ENCODE measurements around the gene ZNF331.

The ZNF331 gene

DNA sequence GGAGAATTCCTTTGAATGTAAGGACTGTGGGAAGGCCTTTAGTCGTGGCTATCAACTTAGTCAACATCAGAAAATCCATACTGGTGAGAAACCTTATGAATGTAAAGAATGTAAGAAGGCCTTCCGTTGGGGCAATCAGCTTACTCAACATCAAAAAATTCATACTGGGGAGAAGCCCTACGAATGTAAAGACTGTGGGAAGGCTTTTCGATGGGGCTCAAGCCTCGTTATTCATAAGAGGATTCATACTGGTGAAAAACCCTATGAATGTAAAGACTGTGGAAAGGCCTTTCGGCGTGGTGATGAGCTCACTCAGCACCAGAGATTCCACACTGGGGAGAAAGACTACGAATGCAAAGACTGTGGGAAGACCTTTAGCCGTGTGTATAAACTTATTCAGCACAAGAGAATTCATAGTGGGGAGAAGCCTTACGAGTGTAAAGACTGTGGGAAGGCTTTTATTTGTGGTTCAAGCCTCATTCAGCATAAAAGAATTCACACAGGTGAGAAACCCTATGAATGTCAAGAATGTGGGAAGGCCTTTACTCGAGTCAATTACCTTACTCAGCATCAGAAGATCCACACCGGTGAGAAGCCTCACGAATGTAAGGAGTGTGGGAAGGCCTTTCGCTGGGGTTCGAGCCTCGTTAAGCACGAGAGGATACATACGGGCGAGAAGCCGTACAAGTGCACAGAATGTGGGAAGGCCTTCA lies 39.2 kb downstream of the ZNF331 start:
- DNase-seq (ENCODE audit: low spot score): no peak

DNA sequence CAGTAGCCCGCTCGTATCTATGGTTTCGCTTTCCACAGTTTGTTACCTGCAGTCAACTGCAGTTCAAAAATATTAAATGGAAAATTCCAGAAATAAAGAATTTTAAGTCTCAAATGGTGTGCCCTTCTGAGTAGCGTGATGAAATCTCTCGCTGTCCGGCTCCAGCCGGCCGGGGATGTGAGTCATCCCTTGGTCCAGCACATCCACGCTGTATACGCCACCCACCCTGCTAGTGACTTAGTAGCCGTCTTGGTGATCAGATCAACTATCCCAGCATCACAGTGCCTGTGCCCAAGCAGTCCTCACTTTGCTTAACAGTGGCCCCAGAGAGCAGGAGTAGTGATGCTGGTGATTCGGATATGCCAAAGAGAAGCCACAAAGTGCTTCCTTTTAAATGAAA lies 40.0 kb downstream of the ZNF331 start:
- no peak for DNase-seq (ENCODE audit: low spot score)

DNA sequence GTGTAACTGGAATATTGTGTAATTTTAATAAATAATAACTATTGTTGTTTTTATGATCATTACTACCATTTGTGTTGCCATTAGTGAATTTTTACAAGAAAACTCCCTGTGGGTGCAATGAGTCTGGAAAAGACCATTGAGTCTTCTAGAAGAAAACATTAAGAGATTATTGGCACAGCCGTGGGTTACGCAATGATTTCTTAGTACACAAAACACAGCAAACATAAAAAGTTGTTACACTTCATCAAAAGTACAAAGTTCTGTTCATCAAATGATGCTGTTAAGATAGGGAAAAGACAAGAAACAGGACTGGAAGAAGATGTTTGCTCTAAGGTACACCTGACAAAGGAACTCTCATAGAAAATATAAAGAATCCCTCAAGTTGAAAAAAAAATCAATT lies 41.6 kb downstream of the ZNF331 start:
- DNase-seq (ENCODE audit: low spot score): no peak

DNA sequence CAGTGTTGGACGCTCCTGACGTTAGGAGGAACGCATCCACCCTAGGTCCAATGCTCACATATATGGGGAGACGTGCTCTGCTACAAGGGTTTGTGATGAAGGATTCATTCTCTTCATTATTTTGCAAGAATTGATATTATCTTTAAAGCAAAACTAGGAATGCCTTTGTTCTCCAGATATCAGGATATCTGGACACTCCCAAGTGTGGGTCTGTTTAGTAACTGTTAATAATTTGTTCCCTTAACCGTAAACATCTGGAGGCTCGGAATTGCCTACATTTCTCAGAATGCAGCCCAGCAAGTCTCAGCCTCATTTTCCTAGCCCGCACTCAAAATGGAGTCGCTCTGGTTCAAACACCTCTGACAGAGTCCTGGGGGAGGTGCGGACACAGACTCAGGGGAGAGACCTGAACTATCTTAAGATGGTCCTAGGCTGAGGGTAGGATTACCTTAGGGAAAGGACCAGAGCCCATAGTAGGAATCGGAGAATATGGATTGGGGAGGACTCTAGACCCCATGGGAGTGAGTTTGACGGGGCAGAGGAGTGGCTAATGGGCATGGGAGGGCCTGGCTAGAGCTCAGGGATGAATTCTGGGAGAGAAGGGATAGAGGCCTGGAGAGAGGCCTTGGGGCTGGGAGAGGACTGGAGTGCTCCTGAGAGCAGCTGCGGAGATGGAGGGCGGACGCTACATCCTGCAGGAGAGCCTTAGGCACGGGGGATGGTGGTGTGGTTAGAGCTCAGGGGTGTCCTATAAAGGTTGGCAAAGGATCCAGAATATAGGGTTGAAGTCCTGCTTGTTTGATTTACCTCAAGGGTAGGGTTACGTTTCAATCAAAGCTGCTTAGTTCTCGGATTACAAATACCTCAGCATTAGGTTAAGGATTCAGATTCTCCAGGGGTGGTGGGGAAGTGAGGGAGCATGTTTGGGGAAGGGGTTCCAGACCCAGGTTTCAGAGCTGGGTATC lies 43.2 kb downstream of the ZNF331 start:
- DNase-seq (ENCODE audit: low spot score): no peak

DNA sequence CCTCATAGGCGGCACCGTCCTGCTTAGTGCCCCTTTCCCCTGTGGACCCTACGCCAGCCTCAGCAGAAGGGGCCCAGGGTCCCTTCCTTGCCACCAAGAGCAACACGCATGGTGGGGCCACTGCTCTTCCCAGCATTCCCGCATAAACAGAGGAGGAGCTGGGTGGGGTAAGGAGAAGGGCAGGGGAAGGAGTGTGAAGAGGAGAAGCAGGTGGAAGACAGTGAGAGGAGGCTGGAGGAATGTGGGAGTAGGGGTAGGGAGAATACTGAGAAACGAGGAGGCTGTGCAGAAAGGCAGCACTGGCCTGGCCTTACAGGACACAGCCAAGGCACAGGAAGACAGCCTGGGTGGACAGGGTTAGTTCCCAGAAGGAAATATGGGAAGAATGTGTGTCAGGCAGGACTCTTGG lies 43.9 kb downstream of the ZNF331 start:
- no peak for DNase-seq (ENCODE audit: low spot score)

DNA sequence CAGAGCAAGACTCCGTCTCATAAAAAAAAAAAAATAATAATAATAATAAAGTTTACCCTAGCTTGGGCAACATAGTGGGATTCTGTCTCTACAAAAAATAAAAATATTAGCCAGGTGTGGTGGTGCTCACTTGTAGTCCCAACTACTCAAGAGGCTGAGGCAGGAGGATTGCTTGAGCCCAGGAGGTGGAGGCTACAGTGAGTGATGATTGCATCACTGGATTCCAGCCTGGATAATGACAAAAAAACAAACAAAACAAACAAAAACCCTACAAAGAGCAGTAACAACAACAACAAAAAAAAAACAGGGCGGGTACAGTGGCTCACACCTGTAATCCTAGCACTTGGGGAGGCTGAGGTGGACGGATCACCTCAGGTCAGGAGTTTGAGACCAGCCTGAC lies 45.2 kb downstream of the ZNF331 start:
- DNase-seq (ENCODE audit: low spot score): no peak

DNA sequence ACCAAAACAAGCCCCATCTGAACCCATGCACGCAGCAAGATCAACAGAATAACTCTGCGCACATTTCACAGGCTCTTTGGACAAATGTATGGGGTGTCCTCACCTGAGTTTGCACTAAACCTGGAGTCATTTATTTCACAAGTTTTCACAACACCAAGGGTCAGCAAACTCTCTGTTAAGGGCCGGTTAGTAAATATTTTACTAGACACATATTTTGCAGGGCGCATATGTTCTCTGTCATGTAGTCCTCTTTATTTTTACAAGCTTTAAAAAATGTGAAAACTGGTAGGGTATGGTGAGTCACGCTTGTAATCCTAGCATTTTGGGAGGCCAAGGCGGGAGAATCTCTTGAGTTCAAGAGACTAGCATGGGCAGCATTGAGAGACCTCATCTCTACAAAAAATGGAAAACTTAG lies 48.3 kb downstream of the ZNF331 start:
- no peak for DNase-seq (ENCODE audit: low spot score)

DNA sequence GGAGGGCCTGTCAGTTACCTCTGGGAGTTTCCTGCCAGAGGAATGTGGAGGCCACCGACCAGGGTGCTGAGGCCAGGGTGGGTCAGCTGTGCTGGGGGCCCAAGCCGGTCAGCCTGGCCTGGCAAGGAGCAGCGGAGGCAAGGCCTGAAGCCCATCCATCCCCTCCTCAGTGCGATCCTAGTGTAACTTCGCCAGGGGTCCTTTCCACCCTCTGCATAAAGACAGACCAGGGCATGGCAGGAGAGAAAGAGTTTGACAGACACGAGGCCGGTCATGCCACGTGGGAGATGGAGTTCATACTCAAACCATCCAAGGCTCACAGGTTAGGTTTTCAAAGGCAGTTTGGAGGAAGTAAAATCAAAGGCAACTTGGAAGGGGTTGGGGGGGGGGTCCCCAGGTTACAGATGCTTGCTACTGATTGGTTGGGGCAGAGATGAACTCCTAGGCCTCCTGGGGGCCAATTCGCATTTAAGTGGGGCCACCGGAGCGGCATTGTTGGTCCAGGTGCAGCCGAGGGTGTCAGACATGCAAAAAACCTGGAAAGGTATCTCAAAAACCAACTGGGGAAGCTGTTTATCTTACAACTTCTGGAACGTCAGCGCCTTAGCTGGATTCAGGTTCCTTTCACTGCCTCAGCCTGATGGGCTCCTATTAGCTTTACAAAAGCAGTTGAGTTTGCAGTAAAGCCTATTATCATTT lies 57.0 kb downstream of the ZNF331 start:
- no peak for DNase-seq (ENCODE audit: low spot score)

DNA sequence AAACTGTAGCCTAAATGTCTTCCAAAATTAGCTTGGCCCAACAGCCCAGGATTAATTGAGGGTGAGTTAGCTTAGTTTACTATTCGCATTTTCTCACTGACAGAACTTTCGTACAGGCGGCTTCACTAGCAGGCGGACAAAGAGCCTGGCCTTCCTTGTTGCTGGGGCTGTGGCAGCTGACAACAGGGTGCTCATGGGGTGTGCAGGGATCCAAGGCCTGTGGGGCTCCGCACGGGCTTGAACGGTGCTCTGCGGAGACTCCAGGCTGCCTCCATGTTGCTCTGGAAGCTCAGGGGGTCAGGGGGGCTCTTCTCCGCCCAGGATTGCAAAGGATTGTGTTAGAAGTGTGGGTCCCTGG lies 57.5 kb downstream of the ZNF331 start:
- no peak for DNase-seq (ENCODE audit: low spot score)

DNA sequence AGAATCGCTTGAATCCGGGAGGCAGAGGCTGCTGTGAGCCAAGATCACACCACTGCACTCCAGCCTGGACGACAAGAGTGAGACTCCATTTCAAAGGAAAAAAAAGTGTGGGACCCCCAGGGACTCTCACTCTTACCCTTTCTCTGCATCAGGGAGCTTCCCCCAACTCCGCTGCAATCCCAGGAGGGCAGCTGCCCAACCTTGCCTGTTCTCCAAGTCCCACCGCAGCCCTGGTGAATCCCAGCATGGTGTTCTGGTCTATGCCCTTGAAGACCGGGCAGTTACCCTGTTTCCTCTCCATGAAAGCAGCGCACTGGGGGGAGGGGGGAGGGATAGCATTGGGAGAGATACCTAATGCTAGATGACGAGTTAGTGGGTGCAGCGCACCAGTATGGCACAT lies 58.1 kb downstream of the ZNF331 start:
- no peak for DNase-seq (ENCODE audit: low spot score)

DNA sequence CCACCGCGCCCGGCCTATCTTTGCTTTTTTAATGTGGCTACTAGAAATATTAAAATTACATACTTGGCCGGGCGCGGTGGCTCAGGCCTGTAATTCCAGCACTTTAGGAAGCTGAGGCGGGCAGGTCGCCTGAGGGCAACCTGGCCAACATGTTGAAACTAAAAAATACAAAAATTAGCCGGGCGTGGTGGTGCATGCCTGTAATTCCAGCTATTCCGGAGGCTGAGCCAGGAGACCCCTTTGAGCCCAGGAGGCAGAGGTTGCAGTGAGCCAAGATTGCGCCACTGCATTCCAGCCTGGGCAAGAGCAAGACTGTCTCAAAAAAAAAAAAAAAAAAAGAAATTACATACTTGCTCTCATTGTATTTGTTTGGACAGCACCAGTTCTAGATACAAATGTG lies 59.1 kb downstream of the ZNF331 start:
- DNase-seq (ENCODE audit: low spot score): no peak

DNA sequence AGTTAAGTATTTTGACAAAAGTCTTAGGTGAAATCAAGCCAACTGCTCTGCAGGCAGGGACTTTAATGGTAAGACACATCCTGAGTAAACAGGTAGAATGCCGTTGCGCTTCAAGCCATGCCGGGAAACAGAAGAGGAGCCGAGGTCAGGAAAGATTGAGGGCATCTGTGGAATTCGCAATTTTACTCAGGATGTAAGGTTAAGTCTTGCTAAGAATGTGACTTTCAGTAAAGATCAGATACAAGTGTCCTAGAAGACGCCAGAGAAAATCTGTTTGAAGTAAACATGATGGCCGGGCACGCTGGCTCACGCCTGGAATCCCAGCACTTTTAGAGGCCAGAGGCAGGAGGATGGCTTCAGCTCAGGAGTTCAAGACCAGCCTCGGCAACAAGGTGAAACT lies 60.4 kb downstream of the ZNF331 start:
- no peak for DNase-seq (ENCODE audit: low spot score)

DNA sequence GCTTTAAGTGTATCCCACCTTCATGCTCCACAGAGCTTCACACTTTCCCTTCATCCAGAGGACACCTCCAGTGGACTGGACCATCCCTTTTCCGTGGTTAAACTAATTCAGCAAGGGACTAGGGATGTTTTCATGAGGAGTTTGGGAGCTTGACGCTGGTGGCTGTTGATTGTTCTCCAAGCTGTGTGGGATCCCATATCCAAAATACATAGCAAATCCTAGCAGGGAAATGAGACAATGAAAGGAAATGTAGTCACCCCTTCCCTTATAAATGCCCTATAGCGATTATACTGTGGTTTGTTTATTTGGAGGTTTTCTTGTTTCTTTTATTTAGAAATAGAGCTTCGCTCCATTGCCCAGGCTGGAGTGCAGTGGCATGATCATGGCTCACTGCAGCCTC lies 62.3 kb downstream of the ZNF331 start:
- DNase-seq (ENCODE audit: low spot score): no peak

DNA sequence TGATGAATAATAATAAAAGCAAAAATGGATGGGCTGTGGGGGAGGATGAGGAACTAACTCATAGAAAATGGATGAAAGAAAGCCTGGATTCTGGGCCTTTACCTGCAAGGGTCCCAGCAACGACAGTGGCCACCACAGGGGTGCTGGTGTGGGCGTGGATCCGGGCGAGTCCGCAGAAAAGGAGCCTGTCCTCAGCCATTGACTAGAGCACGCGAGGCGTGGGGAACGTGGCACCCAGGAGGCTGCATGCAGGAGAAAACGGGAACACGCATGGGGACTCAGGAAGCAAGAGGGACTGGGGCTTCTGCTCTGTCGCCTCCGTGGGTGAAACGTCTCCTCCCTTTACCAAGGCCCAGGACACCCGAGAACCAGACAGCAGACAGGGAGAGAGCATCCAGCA lies 68.1 kb downstream of the ZNF331 start:
- DNase-seq (ENCODE audit: low spot score): no peak

DNA sequence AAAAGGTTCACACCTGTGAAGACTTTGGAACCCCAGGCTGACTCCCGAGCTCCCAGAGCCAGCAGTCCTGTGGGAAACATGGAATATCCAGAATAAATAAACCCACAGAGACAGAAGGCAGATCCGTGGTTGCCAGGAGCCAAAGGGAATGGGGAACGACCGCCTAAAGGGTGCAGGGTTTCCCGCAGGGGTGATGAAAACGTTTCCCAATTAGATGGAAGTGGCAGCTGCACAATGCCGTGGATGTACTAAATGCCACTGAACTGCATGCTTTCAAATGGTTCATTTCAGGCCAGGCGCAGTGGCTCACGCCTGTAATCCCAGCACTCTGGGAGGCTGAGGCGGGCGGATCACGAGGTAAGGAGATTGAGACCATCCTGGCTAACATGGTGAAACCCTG lies 70.4 kb downstream of the ZNF331 start:
- no peak for DNase-seq (ENCODE audit: low spot score)

DNA sequence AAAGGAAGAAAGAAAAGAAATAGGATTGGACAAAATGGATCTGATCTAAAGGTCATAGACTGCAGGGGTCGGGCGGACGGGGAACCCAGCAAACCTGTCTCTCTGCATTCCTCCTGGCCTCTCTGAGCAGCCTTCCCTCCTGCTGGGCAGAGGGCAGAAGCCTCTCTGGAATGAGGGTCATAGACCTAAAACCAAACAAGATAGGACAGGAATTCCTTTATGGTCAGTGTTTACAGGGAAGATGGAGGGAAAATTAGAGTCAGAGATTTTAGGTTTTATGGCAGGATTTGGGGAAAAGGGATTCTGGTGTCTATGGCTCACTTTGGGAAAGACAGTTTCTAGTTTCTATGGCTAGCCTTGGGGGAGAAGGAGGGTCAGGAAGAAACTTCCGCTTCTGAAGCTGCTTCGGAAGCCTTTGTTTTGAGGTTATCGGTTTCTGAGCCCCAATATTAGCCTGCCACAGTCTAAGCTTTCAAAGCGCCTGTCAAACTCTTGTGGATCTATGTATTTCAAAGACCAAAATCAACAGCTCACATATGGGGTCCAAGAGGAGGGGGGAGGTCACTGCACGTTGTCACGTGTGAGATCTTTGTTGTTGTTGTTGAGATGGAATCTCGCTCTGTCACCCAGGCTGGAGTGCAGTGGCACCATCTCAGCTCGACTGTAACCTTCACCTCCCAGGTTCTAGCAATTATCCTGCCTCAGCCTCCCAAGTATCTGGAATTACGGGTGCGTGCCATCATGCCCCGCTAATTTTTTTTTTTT lies 75.0 kb downstream of the ZNF331 start:
- no peak for DNase-seq (ENCODE audit: low spot score)

DNA sequence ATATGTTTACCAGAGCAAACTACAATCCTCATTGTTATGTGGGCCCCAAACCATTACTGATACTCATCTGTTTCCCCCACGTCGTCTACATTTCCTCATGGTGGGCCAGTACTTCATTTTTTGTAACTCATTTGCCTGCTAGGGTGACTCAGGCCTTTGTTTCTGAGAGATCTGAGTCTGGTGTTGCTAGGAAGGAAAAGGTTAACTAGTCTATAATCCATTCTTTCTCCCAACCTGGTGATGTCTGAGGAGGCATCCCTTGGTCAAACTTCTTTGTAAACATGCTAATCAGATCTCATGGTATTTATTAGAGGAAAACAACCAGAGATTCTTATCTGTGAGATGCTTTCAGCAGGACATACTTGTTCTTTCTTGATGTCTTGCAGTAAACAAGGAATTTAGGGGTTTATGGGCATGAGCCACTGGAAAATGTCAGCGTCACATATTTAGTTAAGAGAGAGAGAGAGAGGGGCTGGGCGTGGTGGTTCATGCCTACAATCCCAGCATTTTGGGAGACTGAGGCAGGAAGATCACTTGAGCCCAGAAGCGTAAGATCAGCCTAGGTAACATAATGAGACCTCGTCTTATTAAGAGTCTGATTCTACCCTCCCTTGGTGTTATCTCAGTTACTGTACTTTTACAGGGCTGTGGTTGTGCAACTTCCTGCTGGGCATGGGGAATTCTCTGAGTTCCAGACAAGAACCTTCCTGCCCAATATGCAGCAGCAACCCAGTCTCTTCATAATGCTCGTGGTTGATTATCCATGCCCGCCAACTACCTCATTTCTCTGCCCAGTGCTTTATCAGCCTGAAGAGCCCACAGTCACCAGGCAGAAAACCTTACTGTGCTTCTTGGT lies 84.2 kb downstream of the ZNF331 start:
- DNase-seq (ENCODE audit: low spot score): no peak

DNA sequence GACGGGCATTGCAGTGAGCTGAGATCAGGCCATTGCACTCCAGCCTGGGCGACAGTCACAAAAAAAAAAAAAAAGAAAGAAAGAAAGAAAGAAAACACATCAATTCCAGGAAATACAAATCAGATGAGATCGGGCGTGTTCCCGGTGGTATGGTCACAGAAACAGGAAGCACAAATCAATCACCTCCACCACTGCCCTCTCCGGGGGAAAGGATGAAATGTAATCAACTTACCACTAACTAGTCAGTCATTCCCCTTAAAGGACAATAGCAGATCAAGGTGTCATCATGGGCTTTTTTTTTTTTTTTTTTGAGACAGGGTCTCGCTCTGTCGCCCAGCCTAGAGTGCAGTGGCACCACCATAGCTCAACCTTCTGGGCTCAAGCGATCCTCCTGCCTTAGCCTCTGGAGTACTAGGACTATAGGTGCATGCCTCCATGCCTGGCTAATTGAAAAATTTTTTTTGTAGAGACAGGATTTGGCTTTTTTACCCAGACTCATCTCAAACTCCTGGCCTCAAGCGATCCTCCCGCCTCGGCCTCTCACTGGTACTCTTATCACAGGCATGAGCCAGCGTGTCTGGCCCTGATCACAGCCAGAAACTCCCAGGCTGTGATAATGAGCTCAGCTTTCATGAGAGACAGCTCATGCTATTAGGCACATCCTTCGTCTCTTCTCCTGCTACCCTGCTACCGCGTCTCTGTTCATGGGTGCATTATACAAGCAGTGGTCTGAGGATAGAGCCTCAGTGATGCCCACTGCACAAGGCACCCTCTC lies 87.0 kb downstream of the ZNF331 start:
- DNase-seq (ENCODE audit: low spot score): no peak

DNA sequence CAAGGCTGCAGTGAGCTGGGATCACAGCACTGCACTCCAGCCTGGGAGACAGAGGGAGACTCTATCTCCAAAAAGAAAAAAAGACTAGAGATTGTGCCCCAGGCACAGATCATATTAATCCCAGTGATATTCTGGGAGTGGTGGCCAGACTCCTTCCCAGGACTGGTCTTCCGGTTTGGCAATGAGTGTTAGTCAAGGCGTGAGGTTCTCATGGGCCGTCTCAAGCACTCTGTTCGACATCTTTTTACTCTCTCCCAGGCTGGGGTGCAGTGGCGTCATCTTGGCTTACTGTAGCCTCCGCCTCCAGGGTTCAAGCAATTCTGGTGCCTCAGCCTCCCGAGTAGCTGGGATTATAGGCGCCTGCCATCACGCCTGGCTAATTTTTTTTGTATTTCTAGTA lies 88.5 kb downstream of the ZNF331 start:
- no peak for DNase-seq (ENCODE audit: low spot score)

DNA sequence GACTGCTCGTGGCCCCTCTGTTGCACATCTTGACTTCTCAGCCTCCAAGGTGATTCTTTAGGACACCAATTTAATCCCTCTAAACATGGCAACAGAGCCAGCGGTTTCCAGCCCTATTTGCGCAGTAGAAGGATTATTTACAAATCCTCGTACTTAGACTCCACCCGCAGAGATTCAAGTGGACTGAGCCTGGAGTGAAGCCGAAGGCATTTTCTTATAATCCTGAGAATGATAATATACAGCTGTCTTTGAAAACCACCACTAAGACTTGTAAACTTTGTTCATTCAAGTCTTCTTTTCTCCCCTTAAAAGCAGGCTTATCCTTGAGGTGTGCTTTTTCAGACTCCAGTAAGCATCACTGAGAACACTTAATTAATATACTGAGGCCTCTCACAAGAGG lies 89.0 kb downstream of the ZNF331 start:
- no peak for DNase-seq (ENCODE audit: low spot score)
